Adrenal gland (tissue), 5 donors: Measurements from ENCODE around the gene CALD1.

ENCODE experiments used
- CTCF ChIP-seq, 6 experiments: fragments of 450-650 bp in 4 of 6; fragments of 200-600 bp in 2 of 6; sonication (generic) in 1 of 6; IDR thresholded peaks; 1 replicate in 5 of 6; 2 replicates in 1 of 6; pipeline versions ENCODE4 v1.5.1 to v1.8.0; 2016 to 2021; ENCODE audit warnings: antibody characterized with exemption in 6 of 6, mild to moderate bottlenecking in 2 of 6, moderate library complexity in 1 of 6
- POLR2A ChIP-seq, 2 donors: fragments of 450-650 bp; IDR thresholded peaks; one replicate each; pipeline ENCODE4 v1.6.1; 2017; ENCODE audit warnings: antibody characterized with exemption in 2 of 2, mild to moderate bottlenecking in 2 of 2, moderate library complexity in 1 of 2
- donor health status: DM: no; HTN: no; CAD: no.

GRCh38 chr7:134925766-134926165 is 146.3 kb downstream of the CALD1 start:
- TF ChIP-seq CTCF (IDR thresholded peaks at IDR 0.05) = no peak
- TF ChIP-seq POLR2A (IDR thresholded peaks at IDR 0.05) = no peak
